ENCODE measurements around the gene SLC25A11.
A peak's percentile ranks its signal among the peaks of the same experiment; 100 is the strongest.

SLC25A11 gene

GRCh38 chr17:4899341-4900230 is 40.3 kb downstream of the SLC25A11 start, which contains the start of gene C17orf107:
Gene C17orf107, plus strand, starts transcription at chr17:4899536. Its CDS starts 227 bp downstream, at chr17:4899763.
- peak; percentile 74 for DNase-seq (ENCODE audit: low read depth, low spot score)
- no peak for TF ChIP-seq CTCF (IDR thresholded peaks at IDR 0.05; ENCODE audit: low read depth, low read length)
- in situ Hi-C loops (cut with HindIII; ENCODE audit: low sequenced_read_pairs): no loop called here

GRCh38 chr17:4898927-4899326 is 40.9 kb downstream of the SLC25A11 start:
- DNase-seq (ENCODE audit: low read depth, low spot score): no peak
- peak overlapping the region; percentile 36 for H3K4me3 ChIP-seq (ENCODE audit: low read depth, low read length)
- in situ Hi-C loops (cut with HindIII; ENCODE audit: low sequenced_read_pairs): no loop called here

More at GRCh38 chr17:4899341-4900230, 40.3 kb downstream of the SLC25A11 start, which contains the start of gene C17orf107:
- peak within 1 kb of the TSS; percentile 36 for H3K4me3 ChIP-seq (ENCODE audit: low read depth, low read length)

DNA sequence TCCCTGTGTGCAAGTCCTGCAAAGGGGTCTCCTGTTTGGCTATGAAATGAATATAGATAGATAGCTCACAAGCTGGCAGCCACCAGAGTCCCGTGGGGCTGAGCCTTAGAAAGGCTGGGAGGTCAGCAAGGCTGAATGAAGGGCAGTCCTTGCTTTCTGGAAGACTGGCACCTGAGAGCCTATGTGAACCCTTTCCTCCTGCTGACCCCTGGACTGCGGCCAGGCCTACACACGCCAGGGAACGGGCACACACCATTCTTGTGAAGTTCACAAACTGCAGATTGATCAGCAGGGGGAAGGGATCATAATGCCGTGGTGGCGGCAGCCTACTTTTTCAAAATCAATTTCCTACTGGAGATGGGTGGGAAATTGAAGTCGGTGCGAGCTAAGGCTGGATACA is 41.5 kb downstream of the SLC25A11 start:
- H3K4me3 ChIP-seq (ENCODE audit: low read depth, low read length): no peak overlapping the region
- in situ Hi-C loops (cut with HindIII; ENCODE audit: low sequenced_read_pairs): no loop called here
- TF ChIP-seq CTCF (IDR thresholded peaks at IDR 0.05; ENCODE audit: low read depth, low read length): no peak

More at GRCh38 chr17:4898927-4899326, 40.9 kb downstream of the SLC25A11 start:
- no peak for TF ChIP-seq CTCF (IDR thresholded peaks at IDR 0.05; ENCODE audit: low read depth, low read length)

DNA sequence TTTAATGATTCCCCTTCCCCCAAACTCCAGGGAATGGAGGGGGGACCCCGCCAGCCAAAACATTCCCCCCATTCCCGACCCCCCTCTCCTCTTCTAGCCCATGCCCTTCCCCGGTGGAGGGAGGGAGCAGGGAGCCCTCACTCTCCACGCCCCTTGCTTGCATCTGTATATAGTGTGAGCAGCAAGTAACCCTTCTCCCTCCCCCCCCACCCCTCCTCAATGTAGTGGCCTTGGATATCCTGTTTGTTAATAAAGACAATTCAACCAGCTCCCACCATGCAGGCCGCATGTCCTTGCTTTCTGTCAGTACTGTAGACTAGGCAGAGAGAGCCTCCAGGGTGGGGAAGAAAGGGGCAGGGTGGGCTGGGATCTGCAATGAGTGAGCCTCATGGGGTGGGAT is 42.1 kb downstream of the SLC25A11 start:
- no peak for DNase-seq (ENCODE audit: low read depth, low spot score)
- no peak overlapping the region for H3K4me3 ChIP-seq (ENCODE audit: low read depth, low read length)
- TF ChIP-seq CTCF (IDR thresholded peaks at IDR 0.05; ENCODE audit: low read depth, low read length): no peak
- in situ Hi-C loops (cut with HindIII; ENCODE audit: low sequenced_read_pairs): no loop called here

More for the DNA sequence above, 41.5 kb downstream of the SLC25A11 start:
- no peak for DNase-seq (ENCODE audit: low read depth, low spot score)

GRCh38 chr17:4897198-4897687 is 42.6 kb downstream of the SLC25A11 start:
- no peak for DNase-seq (ENCODE audit: low read depth, low spot score)
- in situ Hi-C loops (cut with HindIII; ENCODE audit: low sequenced_read_pairs): no loop called here

More at GRCh38 chr17:4897198-4897687, 42.6 kb downstream of the SLC25A11 start:
- no peak overlapping the region for H3K4me3 ChIP-seq (ENCODE audit: low read depth, low read length)
- no peak for TF ChIP-seq CTCF (IDR thresholded peaks at IDR 0.05; ENCODE audit: low read depth, low read length)

Data from astrocyte of the spinal cord (primary cell).